Stimulated activated CD4-positive, alpha-beta T cell treated with anti-CD3 and anti-CD28 coated beads, Interleukin-15, amount 100 ng/mL, for 48 hours (primary cell): ENCODE data around the gene NUCKS1.
"Not testable (repeated sequence)": the region's sequence is repeated elsewhere in the genome, so short reads cannot be mapped to it uniquely, and the experiment has no call there.

Experiments
- DNase-seq, 2 donors: peaks; one replicate each; pipeline ENCODE4 v3.0.0-alpha.2; 2020; ENCODE audit warnings: low read depth in 2 of 2

NUCKS1 gene

DNA sequence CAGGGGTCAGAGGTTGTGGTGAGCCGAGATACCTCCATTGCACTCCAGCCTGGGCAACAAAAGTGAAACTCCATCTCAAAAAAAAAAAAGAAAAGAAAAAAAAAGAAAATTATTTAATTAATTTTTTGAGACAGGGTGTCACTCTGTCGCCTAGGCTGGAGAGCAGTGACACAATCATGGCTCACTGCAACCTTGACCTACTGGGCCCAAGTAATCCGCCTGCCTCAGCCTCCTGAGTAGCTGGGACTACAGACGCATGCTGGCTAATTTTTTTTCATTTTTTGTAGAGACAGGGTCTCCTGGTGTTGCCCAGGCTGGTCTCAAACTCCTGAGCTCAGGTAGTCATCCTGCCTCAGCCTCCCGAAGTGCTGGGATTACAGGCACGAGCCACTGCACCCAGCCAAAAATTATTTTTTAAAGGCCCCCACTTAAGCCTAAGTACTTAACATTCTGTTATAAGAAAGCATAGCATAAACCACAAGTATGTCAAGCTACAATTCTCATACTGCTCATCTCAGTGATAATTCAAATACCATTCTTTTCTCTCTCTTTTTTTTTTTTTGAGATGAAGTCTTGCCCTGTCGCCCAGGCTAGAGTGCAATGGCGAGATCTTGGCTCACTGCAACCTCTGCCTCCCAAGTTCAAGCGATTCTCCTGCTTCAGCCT is 19.9 kb downstream of the NUCKS1 start:
- DNase-seq: no peak

DNA sequence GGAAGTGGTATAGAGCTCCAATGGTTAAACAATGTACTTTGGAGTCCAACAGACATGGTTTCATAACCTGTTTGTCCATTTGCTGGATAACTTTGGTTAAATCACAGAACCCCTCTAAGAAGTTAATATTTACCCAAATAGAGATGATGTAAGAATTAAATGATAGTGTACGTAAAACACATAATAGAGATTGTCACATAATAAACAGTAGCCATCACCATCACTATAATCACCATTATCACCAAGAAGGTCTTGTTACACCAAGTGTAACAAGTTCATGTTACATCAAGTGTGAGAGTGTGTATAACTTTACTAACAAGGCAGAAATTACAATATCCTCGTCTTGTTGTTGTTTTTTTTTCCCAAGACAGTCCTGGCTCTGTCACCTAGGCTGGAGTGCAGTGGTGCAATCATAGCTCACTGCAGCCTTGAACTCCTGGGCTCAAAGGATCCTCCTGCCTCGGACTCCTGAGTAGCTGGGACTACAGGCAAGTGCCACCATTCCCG is 23.3 kb downstream of the NUCKS1 start:
- DNase-seq: no peak

DNA sequence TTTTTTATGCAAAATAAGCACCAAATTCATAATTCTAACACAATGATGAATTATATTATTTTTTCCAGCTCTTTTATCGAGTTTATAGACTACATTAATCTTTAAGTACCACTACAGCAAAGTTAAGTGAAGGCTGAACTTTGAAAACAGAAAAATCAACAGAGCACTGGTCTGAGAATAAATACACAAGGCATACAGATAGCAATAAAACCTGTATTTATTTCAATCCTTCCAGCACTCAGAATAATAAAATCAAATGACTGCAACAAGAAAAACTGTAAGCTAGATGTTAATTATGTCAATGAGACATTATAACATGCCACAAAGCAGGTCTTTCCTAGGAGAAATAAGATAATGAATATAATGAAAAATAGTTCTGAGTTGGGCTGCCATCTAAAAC is 24.5 kb downstream of the NUCKS1 start:
- DNase-seq: no peak

DNA sequence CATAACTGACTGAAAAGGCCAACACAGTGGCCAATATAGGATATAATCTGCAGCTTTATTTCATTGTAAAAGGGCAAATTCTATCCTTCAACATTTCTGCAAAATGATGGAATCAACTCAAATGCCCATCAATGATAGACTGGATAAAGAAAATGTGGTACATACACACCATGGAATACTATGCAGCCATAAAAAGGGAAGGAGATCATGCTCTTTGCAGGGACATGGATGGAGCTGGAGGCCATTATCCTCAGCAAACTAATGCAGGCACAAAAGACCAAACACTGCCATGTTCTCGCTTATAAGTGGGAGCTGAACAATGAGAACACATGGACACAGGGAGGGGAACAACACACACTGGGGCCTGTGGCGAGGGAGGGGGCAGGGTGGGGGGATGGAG is 29.2 kb downstream of the NUCKS1 start:
- not testable (repeated sequence) for DNase-seq

DNA sequence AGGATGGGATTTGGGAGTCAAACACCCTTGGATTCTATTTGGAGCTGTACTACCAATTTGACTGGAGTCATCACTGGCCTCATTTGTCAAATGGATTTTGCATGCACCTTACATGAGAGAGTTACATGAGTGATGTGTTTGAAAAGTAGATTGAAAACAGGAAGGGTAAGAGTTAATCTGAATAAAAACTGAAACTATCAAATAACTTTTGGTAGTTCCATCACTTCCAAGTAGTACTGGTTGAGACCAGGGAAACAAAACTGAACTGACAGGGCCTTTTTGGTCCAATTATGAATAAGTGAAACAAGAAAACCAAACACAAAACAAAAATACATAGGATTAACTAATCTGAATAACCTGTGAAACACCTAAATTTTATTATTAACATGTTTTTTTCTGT is 30.2 kb downstream of the NUCKS1 start:
- no peak for DNase-seq

DNA sequence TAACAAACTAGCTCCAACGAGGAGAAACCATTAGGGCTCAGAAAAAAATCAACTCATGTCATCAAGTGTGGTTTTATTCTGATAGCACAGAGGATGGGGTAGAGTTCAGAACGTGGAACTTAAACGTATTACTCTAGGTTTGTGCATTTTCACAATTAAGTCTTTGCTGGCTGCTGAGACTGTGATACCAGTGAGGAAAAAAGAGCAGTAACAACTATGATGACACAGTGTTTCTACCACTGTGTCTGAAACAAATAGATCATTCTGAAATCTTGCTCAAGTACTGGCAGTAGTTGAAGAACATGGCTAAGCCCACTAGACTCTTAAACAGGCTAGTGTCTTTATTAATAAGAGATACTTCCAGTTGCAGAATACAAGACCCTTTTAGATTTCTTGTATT is 31.0 kb downstream of the NUCKS1 start:
- DNase-seq: no peak

- DNase-seq: no peak
Observed at GRCh38 chr1:205716371-205717132, 33.4 kb downstream of the NUCKS1 start.

DNA sequence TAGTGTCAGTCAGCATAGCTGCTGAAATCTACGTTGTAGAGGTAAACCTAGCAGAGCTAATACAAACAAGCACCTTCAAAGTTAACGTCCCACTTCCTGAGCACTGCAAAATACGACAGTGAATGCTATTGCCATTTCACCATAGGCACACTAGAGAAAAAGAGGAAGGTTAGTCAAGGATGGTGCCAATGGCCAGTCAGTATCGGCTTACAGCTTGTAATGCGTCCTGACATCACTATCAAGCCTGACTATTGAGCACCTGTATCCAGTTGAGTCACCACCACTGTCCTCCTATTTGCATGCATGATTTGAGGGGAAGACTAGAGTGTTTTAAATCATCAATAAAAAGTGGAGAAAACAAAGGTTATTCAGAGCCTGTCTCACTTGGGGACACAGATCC is 34.4 kb downstream of the NUCKS1 start:
- DNase-seq: no peak

DNA sequence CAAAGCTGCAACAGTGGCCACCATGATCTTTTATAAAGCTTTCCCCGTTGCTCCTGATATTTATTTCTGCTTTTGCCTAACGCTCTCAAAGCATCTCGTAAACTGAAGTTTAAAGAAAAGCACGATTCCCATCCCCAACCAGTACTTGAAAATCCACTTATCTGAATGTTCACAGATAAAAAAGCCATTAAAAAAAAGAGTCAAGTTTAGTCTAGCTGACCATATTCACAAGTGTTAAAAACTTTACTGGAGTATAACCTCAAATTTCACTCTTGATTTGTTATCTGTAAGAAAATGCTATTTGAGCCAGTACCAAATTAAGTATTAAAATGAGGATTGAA is 35.1 kb downstream of the NUCKS1 start:
- no peak for DNase-seq

DNA sequence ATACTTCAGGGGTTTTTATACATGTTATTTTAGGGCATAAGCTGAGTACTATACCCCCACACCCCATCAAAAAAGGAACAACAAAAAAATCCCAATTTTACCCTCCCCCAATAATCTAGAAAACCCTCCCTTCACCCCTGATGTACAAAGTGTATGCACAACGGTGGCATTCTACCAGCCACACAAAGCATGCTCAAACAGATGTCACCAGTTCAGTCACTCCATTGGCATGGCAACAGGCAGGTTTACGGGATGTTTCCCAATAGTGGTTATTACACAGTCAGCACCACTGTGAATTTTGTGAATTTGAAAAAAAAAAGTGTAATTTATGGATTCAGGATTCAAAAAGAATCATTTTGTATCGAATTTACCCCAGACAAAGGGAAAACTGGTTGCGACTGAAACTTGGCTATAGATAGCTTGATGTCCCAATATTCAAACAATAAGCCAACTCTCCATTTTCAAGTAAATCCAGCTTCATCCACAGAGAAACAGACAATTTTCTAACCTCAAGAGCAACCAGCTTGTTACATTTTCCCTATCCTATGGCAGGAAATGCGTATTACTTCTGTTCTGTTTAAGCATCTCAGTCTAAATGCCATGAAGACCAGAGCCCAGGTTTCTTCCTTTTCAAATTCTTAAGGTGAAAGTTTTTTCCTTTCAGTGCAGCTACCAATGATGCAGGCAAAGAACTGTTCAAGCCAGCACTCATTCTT is 35.6 kb downstream of the NUCKS1 start:
- no peak for DNase-seq

GRCh38 chr1:205711105-205712048 is 38.6 kb downstream of the NUCKS1 start:
- DNase-seq: peak; percentile 38 to 58

DNA sequence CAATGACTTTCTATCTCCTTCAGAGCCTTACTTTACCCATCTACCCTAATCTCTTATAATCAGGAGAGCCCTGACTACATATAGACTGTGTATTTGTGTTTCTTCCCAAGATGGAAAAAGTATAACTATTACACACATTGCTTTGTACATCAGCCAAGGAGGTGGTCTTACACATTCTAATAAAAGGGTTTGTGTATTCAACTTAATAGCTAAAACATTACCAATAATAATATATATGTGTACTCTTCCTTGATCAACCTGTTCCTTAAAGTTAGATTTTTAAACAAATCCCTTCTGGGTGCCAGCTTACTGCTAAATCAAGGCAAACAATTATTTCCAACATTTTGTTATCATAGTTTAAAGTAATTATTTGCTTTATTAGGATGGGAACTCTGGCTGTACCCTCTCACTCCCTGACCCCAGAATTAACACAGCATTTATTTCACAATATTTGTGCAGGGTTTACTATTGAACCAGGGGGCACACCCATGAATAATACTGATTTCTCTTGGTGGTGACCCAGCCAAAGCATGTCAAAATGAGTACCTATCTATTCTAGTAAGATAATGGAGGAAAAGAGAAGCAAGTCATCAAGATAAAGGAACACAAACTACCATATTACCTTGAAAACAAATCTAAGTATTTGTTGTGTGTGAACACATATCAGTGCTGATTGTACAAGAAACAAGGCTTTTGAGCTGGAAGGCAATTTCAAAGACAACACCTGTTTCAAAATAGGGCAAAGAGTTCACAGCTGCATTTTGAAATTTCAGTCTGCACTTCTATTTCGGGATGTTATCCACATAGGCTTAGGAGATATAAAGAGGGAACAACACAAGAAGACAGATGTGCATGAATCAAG is 39.5 kb downstream of the NUCKS1 start:
- no peak for DNase-seq

GRCh38 chr1:205709640-205710039 is 40.3 kb downstream of the NUCKS1 start:
- DNase-seq: no peak

GRCh38 chr1:205709059-205709398 is 41.0 kb downstream of the NUCKS1 start:
- DNase-seq: no peak

GRCh38 chr1:205706601-205707502 is 43.1 kb downstream of the NUCKS1 start:
- DNase-seq: no peak

DNA sequence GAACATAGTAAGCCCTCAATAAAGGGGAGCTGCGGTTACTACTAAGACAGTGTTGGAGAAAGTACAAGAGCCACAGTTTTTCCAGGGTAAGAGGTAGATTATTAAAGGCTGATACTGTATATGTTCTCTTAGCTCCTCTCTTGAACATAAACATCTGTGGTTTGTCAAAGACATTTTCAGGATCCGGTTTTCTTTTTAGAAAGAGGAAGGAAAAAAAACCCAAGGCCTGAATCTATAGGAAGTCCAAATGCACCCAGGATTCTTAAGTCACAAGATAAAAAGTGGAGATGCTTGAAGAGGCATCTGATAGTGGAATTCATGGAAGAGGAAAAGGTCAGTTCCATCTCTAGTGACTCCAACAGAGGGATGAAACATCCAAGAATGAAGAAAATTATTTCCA is 45.1 kb downstream of the NUCKS1 start:
- no peak for DNase-seq

DNA sequence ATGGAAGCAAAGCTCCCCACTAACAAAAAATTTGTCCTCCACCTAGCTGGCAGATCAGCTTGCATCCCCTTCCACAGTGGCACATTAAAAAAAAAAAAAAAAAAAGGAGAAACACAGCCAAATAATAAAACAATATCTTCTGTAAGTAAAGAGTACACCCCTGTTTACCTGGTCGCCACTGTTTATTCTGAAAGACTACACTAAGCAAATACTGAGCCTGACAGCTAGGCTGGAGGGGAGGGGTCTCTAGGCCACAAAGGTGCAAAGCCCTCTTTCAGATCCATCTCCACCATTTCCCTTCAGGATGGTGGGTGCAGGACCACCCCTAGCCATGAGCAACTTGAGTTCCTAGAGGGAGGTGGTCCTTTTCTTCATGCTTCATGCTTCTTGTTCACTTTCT is 46.9 kb downstream of the NUCKS1 start:
- no peak for DNase-seq

DNA sequence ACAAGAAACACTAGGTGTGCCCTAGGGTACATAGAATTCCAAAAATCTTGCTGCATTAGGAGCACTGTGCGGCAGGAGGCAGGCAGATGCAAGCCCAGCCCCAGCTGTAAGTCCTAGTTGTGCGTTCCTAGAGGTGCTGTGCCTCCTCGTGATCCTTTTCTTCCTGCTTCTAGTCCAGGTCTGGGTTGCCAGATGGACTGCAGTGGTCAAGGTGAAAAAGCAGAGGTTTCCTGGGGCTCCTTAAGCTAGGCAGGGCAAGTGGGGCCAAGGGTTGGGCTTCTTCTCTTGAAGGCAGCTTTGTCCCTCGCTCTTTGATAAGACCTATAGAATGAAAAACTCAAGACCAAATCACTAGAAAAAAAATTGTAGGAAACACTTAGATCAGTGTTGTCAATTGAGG is 48.1 kb downstream of the NUCKS1 start:
- DNase-seq: no peak

DNA sequence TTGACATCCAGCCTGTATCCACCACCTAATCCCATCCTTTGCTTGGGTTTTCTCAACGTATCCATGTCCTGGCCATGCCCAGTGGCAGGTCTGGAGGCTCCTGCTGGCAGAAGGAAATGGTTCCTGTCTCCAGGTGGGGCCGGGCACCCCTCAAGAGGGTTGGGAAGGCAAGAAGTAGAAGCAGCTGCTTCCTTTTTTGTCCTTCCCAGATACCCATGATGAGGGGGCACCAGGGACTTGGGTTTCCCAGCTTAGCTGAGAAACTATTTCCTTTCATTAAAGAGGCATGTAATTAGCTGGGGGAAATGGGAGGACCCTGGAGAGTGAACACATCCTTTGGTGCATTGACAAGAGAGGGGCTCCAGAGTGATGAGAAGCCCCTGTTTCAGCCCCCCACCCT is 48.6 kb downstream of the NUCKS1 start:
- no peak for DNase-seq

- DNase-seq: no peak
Observed at GRCh38 chr1:205700865-205701401, 49.0 kb downstream of the NUCKS1 start.
